Ovary (tissue), 9 donors: ENCODE results near the gene DUXA. TPM values are rescaled to one million over a fixed set of nuclear protein-coding genes. Genes with fewer than 3 reads are reported as not detected.

Experiments used
- DNase-seq, 5 donors: peaks; one replicate each; pipeline ENCODE4 v3.0.0-alpha.2; 2019 to 2020
- H3K27ac ChIP-seq, 2 donors: fragments of 200-600 bp; one replicate each; pipeline versions ENCODE4 v1.5.1 to v1.8.0; 2019 to 2022
- H3K27me3 ChIP-seq: fragments of 200-600 bp; one replicate; pipeline ENCODE4 v1.8.0; 2022
- H3K36me3 ChIP-seq: fragments of 200-600 bp; sonication (generic); one replicate; pipeline ENCODE4 v1.5.1; 2019
- H3K4me1 ChIP-seq: one replicate; pipeline ENCODE4 v1.8.1; 2013; ENCODE audit warnings: mild to moderate bottlenecking, moderate library complexity; ENCODE audit not compliant: insufficient read depth
- H3K4me3 ChIP-seq: fragments of 200-600 bp; sonication (generic); one replicate; pipeline ENCODE4 v1.5.1; 2017
- H3K9me3 ChIP-seq, 2 donors: fragments of 200-600 bp in 1 of 2; sonication (generic) in 1 of 2; one replicate each; pipeline versions ENCODE4 v1.5.1 to v1.8.1; 2013 to 2019; ENCODE audit warnings: mild to moderate bottlenecking in 1 of 2, moderate library complexity in 1 of 2
- CTCF ChIP-seq, 3 donors: fragments of 450-650 bp in 2 of 3; fragments of 200-600 bp in 1 of 3; IDR thresholded peaks; one replicate each; pipeline versions ENCODE4 v1.5.1 to v1.8.0; 2016 to 2022; ENCODE audit warnings: antibody characterized with exemption in 3 of 3, mild to moderate bottlenecking in 1 of 3
- EP300 ChIP-seq: sonication (generic); formaldehyde crosslinking; IDR thresholded peaks from one replicate; pipeline ENCODE4 v1.6.1; 2017; ENCODE audit warnings: antibody characterized with exemption
- POLR2A ChIP-seq: fragments of 450-650 bp; IDR thresholded peaks from one replicate; pipeline ENCODE4 v1.6.1; 2017; ENCODE audit warnings: antibody characterized with exemption, mild to moderate bottlenecking, moderate library complexity
- WGBS, 3 donors: extraction: QIAGEN DNeasy Blood & Tissue Kit in 1 of 3; methylation state at CpG; one replicate each; pipeline versions ENCODE4 v1.1.5 to v1.1.7; 2013 to 2017; 5-methylcytosine and 5-hydroxymethylcytosine counted together
- intact Hi-C, 4 donors: fragments of 100-400 bp; cut with DNase I; formaldehyde crosslinking; loops; one replicate each; pipeline versions ENCODE4 v1.11.0 to v1.15.1; 2022 to 2023
- polyA plus RNA-seq, 2 donors: library from polyadenylated mRNA; stranded (reverse); fragments of 200-250 nt in 1 of 2; fragments of 350-450 nt in 1 of 2; fragmentation: Illumina TruSeq in 1 of 2; extraction: RNeasy Lipid Tissue Mini Kit (QIAGEN cat#74804) in 1 of 2; gene quantifications; one replicate each; pipeline ENCODE4 v1.2.3, GENCODE V29; 2013 to 2014
- total RNA-seq, 7 donors: library from RNA; depleted of rRNA in 2 of 7; stranded (reverse); fragments of >200 nt in 2 of 7; fragmentation: NEBNext Ultra II Directional in 3 of 7; extraction: Animal tissue kit (Norgen Biotek cat#: 25700) in 3 of 7; gene quantifications; one replicate each; pipeline versions ENCODE4 v1.1.0 to v1.2.4, GENCODE V29; 2016 to 2023
- donor health status: DM: no; HTN: no; CAD: no; lungs with moderate emphysema.
- donor health status: DM: no; HTN: no; CAD: no.
- donor health status: Bipolar disorder and iron deficiency.
- donor health status: DM: yes; HTN: yes; CAD: no.
- donor health status: DM: no; HTN: no; CAD: no.
- donor health status: DM: yes; HTN: yes; CAD: no.

DUXA gene
- total and polyA plus RNA-seq, 9 donors: not detected

- Histone ChIP-seq H3K4me1 (no peaks in the 10 kb centered on the region), H3K9me3 (peaks cover 0 to 3% of the 10 kb centered on the region in 2 donors), H3K4me3 (peak overlapping the region; percentile 46), H3K27ac (peak overlapping the region in 1 of 2 donors; percentile 54), H3K27me3 (no peaks in the 10 kb centered on the region), H3K36me3 (no peaks in the 10 kb centered on the region)
- TF ChIP-seq EP300 (no peak), POLR2A (no peak), CTCF (IDR thresholded peaks at IDR 0.05) (no peak)
- DNase-seq: peak; percentile 34 to 62 (median 62)
- intact Hi-C loops: no loop called here
- WGBS, 3 donors: 2 to 8% (median 5%) methylated on average over 9 to 35 of the region's 42 CpGs
Measured at GRCh38 chr19:57171551-57172081, 4.3 kb upstream of the DUXA start.

- DNase-seq: no peak
- 69 to 77% (median 72%) methylated on average over 7 of the region's 7 CpGs for WGBS, 3 donors
- no peak for TF ChIP-seq CTCF (IDR thresholded peaks at IDR 0.05)
- TF ChIP-seq EP300: no peak
- no peak for TF ChIP-seq POLR2A
- Histone ChIP-seq H3K9me3 (no peaks in the 10 kb centered on the region), H3K27ac (no peak overlapping the region), H3K36me3 (no peaks in the 10 kb centered on the region), H3K4me3 (no peak overlapping the region), H3K27me3 (no peaks in the 10 kb centered on the region), H3K4me1 (no peaks in the 10 kb centered on the region)
- intact Hi-C loops: no loop called here
Measured at GRCh38 chr19:57165846-57166245, 1.4 kb downstream of the DUXA start.

GRCh38 chr19:57161985-57162539 lies 5.2 kb downstream of the DUXA start:
- Histone ChIP-seq H3K4me3 (no peak overlapping the region), H3K4me1 (no peaks in the 10 kb centered on the region), H3K36me3 (no peaks in the 10 kb centered on the region), H3K9me3 (no peaks in the 10 kb centered on the region), H3K27ac (no peak overlapping the region), H3K27me3 (no peaks in the 10 kb centered on the region)
- no peak for DNase-seq
- 51 to 60% (median 57%) methylated on average over 5 of the region's 5 CpGs for WGBS, 3 donors
- intact Hi-C loops: no loop called here
- TF ChIP-seq CTCF (IDR thresholded peaks at IDR 0.05) (no peak), POLR2A (no peak), EP300 (no peak)

GRCh38 chr19:57152921-57153320 lies 14.4 kb downstream of the DUXA start:
- intact Hi-C loops: no loop called here
- H3K36me3 ChIP-seq: no peaks in the 10 kb centered on the region
- WGBS, 3 donors: 74 to 85% (median 77%) methylated on average over 5 of the region's 5 CpGs
- TF ChIP-seq EP300: no peak
- H3K4me1 ChIP-seq: no peaks in the 10 kb centered on the region
- no peaks in the 10 kb centered on the region for H3K27me3 ChIP-seq
- no peak overlapping the region for H3K4me3 ChIP-seq
- no peaks in the 10 kb centered on the region for H3K9me3 ChIP-seq
- no peak for DNase-seq
- no peak overlapping the region for H3K27ac ChIP-seq

GRCh38 chr19:57141699-57142098 lies 25.6 kb downstream of the DUXA start:
- WGBS, 3 donors: 88 to 94% (median 92%) methylated on average over 4 of the region's 4 CpGs
- no peaks in the 10 kb centered on the region for H3K9me3 ChIP-seq
- TF ChIP-seq EP300: no peak
- no peak for TF ChIP-seq CTCF (IDR thresholded peaks at IDR 0.05)
- TF ChIP-seq POLR2A: no peak
- H3K36me3 ChIP-seq: no peaks in the 10 kb centered on the region
- intact Hi-C loops: no loop called here
- no peak overlapping the region for H3K27ac ChIP-seq
- no peaks in the 10 kb centered on the region for H3K4me1 ChIP-seq
- H3K27me3 ChIP-seq: no peaks in the 10 kb centered on the region
- no peak overlapping the region for H3K4me3 ChIP-seq
- no peak for DNase-seq
